GM12801 (cell line): ENCODE measurements around the gene CXCR6.

ENCODE experiments used
- TF ChIP-seq, protein P1 (sequence below): IDR thresholded peaks from one replicate; pipeline ENCODE4 v1.5.1; 2011; ENCODE audit warnings: control low read depth; ENCODE audit not compliant: insufficient read length; ENCODE audit errors: extremely low read depth

The CXCR6 gene

DNA sequence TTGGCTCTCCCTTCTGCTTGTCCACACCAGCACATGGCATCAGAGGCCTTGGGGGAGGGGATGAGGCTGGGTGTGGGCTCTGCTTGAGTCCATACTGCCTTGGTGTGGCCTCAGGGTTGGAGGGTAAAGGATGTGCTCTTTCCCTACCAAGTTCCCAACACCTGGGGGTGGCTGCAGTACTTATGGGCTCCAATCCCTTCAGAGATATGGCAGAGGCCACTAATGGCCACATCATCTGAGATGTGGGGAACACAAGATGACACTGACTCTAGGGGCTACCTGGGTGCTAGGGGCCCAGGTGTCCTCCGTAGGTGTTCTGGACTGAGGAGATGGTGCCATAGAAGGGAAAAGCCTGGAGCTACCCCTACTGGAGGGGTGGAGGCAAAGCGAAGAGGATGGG is 6.9 kb downstream of the CXCR6 start:
- TF ChIP-seq, protein P1, sequence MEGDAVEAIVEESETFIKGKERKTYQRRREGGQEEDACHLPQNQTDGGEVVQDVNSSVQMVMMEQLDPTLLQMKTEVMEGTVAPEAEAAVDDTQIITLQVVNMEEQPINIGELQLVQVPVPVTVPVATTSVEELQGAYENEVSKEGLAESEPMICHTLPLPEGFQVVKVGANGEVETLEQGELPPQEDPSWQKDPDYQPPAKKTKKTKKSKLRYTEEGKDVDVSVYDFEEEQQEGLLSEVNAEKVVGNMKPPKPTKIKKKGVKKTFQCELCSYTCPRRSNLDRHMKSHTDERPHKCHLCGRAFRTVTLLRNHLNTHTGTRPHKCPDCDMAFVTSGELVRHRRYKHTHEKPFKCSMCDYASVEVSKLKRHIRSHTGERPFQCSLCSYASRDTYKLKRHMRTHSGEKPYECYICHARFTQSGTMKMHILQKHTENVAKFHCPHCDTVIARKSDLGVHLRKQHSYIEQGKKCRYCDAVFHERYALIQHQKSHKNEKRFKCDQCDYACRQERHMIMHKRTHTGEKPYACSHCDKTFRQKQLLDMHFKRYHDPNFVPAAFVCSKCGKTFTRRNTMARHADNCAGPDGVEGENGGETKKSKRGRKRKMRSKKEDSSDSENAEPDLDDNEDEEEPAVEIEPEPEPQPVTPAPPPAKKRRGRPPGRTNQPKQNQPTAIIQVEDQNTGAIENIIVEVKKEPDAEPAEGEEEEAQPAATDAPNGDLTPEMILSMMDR: no peak

DNA sequence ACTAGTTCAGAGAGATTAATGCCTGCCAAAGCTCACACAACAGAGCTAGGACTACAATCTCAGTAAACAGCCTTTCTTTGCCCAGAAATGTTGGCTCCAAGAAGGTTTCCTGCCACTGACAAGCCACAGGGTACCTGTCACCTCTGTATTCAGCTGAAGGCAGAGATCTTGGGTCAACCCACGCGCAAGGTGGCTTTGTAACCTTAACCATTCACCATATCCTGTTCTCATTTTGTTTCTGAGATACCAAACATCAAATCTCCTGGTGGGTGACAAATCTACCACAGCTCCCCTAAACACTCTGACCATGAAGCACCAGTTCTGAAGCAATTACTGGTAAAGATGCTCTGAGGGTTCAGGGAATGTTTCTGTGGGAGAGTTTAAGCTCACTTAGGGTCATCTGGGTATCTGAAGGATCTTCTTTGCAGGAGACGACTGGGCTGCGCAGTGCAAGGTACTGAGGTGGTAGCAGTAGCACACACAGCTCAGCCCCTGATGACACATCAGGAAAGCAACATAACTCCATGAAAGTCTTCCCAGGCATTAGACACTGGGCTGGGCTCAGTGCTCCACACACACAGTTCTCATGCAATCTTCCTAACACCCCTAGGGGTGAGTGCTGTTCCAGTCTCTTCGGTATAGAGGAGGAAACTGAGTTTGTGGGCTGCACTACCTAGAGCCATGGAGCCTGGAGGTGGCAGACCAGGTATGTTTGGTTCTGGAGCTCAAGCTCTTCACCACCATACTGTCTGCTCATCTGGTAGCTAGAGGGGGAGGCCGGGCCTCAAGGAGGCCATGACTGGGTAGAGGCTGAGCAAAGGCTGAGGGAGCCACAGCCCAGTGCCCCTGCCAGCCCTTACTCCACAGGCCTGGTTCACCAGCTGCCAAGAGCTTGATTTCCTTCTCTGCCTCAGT is 7.7 kb downstream of the CXCR6 start:
- TF ChIP-seq, protein P1: no peak

DNA sequence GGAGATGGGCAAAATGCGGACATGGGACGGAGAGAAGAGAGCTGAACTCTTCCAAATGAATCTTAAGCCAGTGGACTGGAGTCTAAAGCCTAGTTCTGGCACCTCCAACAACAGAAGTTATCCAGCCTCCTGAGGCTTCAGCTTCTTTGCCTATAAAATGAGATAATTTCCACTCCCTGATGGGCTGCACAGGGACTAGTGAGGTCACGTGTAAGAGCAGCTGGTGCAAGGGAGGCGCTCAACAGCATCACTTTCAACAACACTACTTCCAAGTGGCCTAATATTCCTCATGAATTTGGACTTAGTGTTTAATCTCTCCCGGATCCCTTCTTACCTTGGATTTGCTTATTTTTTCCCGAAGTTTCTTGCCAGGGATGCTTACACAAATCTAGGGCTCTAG is 8.7 kb downstream of the CXCR6 start:
- TF ChIP-seq, protein P1: no peak

DNA sequence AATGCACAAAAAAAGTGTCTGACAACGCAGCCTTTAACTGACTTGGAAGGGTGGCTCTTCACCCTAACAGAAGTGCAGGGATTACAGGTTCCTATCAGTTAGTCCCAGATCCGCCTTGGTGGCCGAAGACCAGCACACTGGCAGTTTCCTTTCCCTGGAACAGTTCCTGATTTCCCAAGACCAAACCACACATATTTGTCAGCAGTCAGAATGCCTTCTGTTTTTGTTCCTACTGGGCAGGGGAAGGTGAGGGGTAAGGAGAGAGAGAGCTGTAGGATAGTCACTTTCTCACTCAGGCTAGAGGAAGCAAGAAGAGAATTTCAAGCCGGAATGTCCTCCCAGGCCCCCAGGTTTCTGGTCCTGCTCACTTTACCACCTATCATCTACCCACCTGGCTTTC is 9.2 kb downstream of the CXCR6 start:
- TF ChIP-seq, protein P1: no peak

DNA sequence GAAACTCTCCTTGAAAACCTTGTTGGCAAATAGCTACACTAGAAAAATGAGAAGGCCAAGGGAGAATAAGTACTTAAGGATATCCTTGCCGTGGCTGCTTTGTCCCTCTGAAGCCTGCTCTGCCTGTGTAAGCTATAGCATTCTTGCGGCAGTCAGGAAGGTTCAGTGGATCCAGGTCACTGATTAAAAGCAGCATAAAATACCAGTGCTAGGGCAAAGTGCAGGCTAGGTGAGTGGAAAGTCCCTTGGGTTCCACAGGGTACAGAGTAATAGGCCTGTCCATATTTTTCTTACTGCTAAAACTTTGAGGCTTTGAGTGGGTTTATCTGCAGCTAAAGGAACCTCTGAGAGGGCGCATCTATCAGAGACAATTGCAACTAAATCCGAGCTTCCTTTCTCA is 10.3 kb downstream of the CXCR6 start:
- TF ChIP-seq, protein P1: no peak

DNA sequence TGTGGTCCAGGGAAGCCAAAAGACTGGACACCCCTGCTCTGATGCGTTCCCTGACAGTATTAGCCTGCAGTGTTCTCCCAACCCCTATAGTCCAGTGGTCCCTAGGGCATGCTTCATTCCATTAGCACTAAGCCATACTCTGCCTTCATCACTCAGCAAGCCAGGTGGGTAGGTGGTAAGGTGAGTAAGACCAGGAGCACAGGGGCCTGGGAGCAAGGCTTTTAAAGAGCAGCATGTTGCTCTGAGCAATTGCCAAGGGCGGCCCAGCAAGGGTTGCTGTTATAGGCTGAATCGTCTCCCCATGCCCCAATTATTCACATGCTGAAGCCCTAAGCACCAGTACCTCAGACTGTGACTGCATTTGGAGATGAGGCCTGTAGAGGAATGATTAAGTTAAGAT is 11.0 kb downstream of the CXCR6 start:
- TF ChIP-seq, protein P1: no peak

DNA sequence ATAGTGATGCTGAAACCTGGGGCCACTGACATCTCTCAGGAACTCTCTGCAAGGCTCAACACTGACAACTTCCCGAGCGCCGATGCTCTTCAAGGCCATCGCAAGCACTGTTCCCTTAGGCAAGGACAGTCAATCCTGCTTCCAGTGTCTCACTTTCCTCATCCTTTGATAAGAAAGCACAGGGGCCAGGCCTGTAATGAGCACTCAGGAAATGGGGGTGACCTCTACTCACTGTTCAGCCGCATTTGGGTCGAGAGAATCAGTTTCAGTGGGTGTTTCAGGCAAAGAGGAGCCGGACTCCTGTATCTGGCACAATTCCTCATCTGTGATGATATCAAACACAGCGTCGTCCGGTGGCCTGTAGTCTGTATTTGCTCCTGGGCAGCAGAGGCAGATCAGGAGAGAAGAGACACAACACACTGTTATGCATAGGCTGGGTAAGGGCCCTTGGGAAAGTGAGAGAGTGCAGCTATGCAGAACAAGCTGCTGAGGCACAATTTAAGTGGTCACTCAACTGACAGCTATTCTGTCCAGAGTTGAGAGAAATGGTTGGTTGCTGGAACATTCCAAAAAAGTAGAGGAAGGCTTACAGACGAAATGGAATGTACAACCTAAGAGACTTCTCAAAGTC is 11.9 kb downstream of the CXCR6 start:
- TF ChIP-seq, protein P1: no peak
